ENCODE results near the gene UPK2.
"Not testable (repeated sequence)": the region's sequence is repeated elsewhere in the genome, so short reads cannot be mapped to it uniquely, and the experiment has no call there.

UPK2 gene

DNA sequence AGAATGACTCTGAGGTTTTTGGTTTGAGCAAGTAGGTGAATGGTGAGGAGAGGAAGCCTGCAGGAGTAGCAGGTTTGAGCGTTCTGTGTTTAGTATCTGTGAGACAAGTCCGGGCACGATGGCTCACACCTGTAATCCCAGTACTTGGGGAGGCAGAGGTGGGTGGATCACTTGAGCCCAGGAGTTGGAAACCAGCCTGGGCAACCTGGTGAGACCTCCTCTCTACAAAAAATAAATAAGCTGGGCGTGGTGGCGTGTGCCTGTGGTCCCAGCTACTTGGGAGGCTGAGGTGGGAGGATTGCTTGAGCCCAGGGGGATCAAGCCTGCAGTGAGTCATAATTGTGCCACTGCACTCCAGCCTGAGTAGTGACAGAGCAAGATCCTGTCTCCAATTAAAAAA, 32.2 kb downstream of the UPK2 start:
- DNase-seq (ENCODE audit: low spot score), result no peak

DNA sequence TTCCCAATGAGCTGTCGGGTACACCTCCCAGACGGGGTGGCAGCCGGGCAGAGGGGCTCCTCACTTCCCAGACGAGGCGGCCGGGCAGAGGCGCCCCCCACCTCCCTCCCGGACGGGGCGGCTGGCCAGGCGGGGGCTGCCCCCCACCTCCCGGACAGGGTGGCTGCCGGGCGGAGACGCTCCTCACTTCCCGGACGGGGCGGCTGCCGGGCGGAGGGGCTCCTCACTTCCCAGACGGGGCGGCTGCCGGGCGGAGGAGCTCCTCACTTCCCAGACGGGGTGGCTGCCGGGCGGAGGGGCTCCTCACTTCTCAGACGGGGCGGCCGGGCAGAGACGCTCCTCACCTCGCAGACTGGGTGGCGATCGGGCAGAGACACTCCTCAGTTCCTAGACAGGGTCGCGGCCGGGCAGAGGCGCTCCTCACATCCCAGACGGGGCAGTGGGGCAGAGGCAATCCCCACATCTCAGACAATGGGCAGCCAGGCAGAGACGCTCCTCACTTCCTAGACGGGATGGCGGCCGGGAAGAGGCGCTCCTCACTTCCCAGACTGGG, 35.5 kb downstream of the UPK2 start:
- DNase-seq (ENCODE audit: low spot score), result not testable (repeated sequence)

- DNase-seq (ENCODE audit: low spot score), result peak; percentile 35
Measured at GRCh38 chr11:118996926-118997626, 41.0 kb downstream of the UPK2 start.

- DNase-seq (ENCODE audit: low spot score), result peak; percentile 95
Measured at GRCh38 chr11:118997627-118998387, 41.7 kb downstream of the UPK2 start, which contains the start of gene CENATAC. Gene CENATAC, plus strand, starts transcription at chr11:118998138. Its CDS starts 60 bp downstream, at chr11:118998198.

GRCh38 chr11:118998388-118998717, 42.3 kb downstream of the UPK2 start:
- no peak for DNase-seq (ENCODE audit: low spot score)

DNA sequence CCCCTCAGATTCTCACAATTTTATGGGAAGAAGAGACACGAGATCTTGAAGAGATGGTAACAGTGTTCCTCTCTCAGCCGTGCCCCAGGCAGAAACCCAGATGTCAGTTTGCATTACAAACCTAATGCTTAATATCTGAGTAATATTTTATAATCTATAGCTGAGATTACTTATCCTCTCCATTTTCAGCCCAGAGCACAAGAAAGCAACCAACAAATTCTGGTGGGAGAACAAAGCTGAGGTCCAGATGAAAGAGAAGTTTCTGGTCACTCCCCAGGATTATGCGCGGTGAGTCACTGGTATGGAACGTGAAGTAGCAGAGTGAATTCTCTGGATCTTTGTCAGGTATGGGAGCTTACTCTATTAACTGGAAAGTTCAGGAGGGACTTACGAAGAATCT, 42.7 kb downstream of the UPK2 start:
- no peak for DNase-seq (ENCODE audit: low spot score)

- DNase-seq (ENCODE audit: low spot score), result no peak
Measured at GRCh38 chr11:119000906-119001305, 44.8 kb downstream of the UPK2 start.

GRCh38 chr11:119006656-119007055, 50.6 kb downstream of the UPK2 start:
- no peak for DNase-seq (ENCODE audit: low spot score)
